ENCODE data around the gene CCDC71. TPM values are rescaled to one million over a fixed set of nuclear protein-coding genes. Genes with fewer than 3 reads are reported as not detected.

The CCDC71 gene
- total and polyA plus RNA-seq, 2 donors (not counting 1 experiment from before 2014, with no cell fraction given) = 15.6 to 30.0 TPM

DNA sequence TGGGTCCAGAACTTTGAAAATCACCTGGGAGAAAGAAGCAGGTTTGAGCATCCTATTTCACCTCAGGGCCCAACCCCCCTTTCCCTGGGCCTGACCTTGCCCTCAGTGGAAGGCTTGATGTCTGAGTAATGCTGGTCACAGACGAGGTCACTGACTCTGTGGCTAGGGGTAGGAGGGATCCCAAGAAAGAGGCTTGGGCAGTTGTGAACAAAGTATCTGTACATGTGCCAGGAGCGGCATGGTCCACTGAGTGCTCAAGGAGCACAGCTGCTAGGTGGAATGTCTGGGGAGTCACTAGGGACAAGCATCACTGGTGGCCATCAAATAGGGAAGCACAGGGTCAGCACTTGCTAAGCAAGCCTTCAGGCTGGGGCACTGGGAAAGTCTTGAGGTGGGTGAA lies 7.3 kb downstream of the CCDC71 start:
- ATAC-seq (ENCODE audit: low read depth) (no peak), DNase-seq (no peak)
- Mint-ChIP-seq H3K27me3 (no peaks in the 10 kb centered on the region), H3K9me3 (ENCODE audit: insufficient read depth) (no peaks in the 10 kb centered on the region), H3K4me3 (no peak overlapping the region), H3K27ac (no peak overlapping the region), H3K4me1 (peaks cover 4% of the 10 kb centered on the region)
- no peaks in the 10 kb centered on the region for H3K4me1 ChIP-seq (ENCODE audit: control insufficient read depth in 2 of 2, insufficient read depth in 2 of 2, low read length in 2 of 2)
- intact Hi-C loops (cut with micrococcal nuclease) = loop anchor here (2.0 kb wide), 1 partner anchor 66 kb away; no protein-coding TSS in a partner anchor
- WGBS (ENCODE audit: insufficient coverage) = 86% methylated on average over 2 of the region's 2 CpGs
- H3K27me3 ChIP-seq (replicated peaks in 1 of 4; ENCODE audit: control extremely low read depth in 1 of 4, control insufficient read depth in 3 of 4, insufficient read depth in 4 of 4, low read length in 3 of 4) = no peaks in the 10 kb centered on the region
- no peak overlapping the region for H3K4me2 ChIP-seq (replicated peaks; ENCODE audit: low read depth, low read length, poor library complexity, severe bottlenecking)
- H3K27ac ChIP-seq (ENCODE audit: low read length in 2 of 2) = no peak overlapping the region
- no peak overlapping the region for H2AFZ ChIP-seq (ENCODE audit: insufficient read depth, low read depth, low read length, poor library complexity, severe bottlenecking)
- no peaks in the 10 kb centered on the region for H3K9me3 ChIP-seq (ENCODE audit: control extremely low read depth in 1 of 3, control insufficient read depth in 2 of 3, insufficient read depth in 1 of 3, low read length in 2 of 3)
- no peaks in the 10 kb centered on the region for H3K79me2 ChIP-seq (ENCODE audit: control insufficient read depth, insufficient read depth, low read length)
- TF ChIP-seq, protein P1, sequence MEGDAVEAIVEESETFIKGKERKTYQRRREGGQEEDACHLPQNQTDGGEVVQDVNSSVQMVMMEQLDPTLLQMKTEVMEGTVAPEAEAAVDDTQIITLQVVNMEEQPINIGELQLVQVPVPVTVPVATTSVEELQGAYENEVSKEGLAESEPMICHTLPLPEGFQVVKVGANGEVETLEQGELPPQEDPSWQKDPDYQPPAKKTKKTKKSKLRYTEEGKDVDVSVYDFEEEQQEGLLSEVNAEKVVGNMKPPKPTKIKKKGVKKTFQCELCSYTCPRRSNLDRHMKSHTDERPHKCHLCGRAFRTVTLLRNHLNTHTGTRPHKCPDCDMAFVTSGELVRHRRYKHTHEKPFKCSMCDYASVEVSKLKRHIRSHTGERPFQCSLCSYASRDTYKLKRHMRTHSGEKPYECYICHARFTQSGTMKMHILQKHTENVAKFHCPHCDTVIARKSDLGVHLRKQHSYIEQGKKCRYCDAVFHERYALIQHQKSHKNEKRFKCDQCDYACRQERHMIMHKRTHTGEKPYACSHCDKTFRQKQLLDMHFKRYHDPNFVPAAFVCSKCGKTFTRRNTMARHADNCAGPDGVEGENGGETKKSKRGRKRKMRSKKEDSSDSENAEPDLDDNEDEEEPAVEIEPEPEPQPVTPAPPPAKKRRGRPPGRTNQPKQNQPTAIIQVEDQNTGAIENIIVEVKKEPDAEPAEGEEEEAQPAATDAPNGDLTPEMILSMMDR (IDR thresholded peaks at IDR 0.05) = no peak
- no peak for TF ChIP-seq EZH2 (IDR thresholded peaks at IDR 0.05; ENCODE audit: borderline replicate concordance, insufficient read depth, low read depth, low read length, poor library complexity, severe bottlenecking)
- H3K9ac ChIP-seq (ENCODE audit: low read length) = no peak overlapping the region
- CTCF ChIA-PET = interaction anchor here (0.6 to 6.1 kb wide), 5 partner anchors 12 to 439 kb away, joined by 3 to 69 read pairs (median 8); partner anchors contain the start of genes KLHDC8B, P4HTM and QRICH1
- peaks cover 0 to 21% of the 10 kb centered on the region in 2 experiments for H3K36me3 ChIP-seq (replicated peaks in 1 of 2; ENCODE audit: control extremely low read depth in 1 of 2, control insufficient read depth in 1 of 2, extremely low read depth in 1 of 2, insufficient read depth in 2 of 2, low read length in 1 of 2)
- POLR2A ChIA-PET = interaction anchor here (0.7 kb wide), 1 partner anchor 171 kb away, joined by 4 read pairs; no protein-coding TSS in a partner anchor
- peaks cover 10% of the 10 kb centered on the region for H4K20me1 ChIP-seq (ENCODE audit: control insufficient read depth, insufficient read depth, low read length, poor library complexity, severe bottlenecking)
- H3K4me3 ChIP-seq (ENCODE audit: control extremely low read depth in 1 of 5, extremely low read depth in 1 of 5, insufficient read depth in 1 of 5, low read depth in 2 of 5, low read length in 4 of 5) = no peak overlapping the region

DNA sequence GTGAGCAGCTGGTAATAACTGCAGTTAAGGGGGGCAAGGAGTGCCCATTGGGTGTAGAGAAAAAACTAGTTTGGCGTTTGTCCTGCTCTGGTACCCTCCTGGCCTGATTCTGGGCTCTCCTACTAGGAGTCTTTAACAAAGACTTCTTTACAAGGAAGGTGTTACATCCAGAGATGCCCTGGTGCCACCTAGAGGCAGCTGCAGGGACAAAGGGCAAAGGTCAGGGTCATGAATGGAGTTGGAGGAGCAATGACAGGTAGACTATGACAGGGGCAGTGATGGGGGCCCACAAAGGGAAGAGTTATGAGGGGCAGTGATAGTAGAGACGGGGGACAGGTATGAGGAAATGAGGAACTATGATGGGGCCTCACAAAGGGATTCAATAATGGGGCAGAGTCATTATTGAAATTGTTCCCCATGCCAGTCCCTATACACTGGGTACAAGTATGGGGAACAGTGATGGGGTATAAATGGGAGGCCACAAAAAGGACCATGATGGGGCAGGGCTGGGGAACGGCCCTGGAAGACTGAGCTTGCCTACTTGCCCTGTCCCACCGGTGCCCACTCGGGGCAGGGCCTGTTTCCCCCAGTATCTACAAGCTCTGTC lies 7.9 kb downstream of the CCDC71 start:
- no peak overlapping the region for H3K4me3 Mint-ChIP-seq
- ChIA-PET CTCF (interaction anchor here (0.6 to 6.1 kb wide), 7 partner anchors 12 to 438 kb away, joined by 3 to 69 read pairs (median 6); partner anchors contain the start of genes KLHDC8B, P4HTM and QRICH1), POLR2A (interaction anchor here (0.7 to 0.8 kb wide), 2 partner anchors 38 to 170 kb away, joined by 3 to 4 read pairs; partner anchors contain the start of gene USP19)
- peaks cover 0 to 15% of the 10 kb centered on the region in 2 experiments for H3K36me3 ChIP-seq (replicated peaks in 1 of 2; ENCODE audit: control extremely low read depth in 1 of 2, control insufficient read depth in 1 of 2, extremely low read depth in 1 of 2, insufficient read depth in 2 of 2, low read length in 1 of 2)
- no peaks in the 10 kb centered on the region for H3K9me3 Mint-ChIP-seq (ENCODE audit: insufficient read depth)
- no peak overlapping the region for H3K27ac Mint-ChIP-seq
- no peak overlapping the region for H2AFZ ChIP-seq (ENCODE audit: insufficient read depth, low read depth, low read length, poor library complexity, severe bottlenecking)
- ATAC-seq (ENCODE audit: low read depth) = peak; percentile 89
- intact Hi-C loops (cut with micrococcal nuclease) = loop anchor here (2.0 kb wide), 1 partner anchor 65 kb away; no protein-coding TSS in a partner anchor
- no peaks in the 10 kb centered on the region for H3K9me3 ChIP-seq (ENCODE audit: control extremely low read depth in 1 of 3, control insufficient read depth in 2 of 3, insufficient read depth in 1 of 3, low read length in 2 of 3)
- TF ChIP-seq EZH2 (IDR thresholded peaks at IDR 0.05; ENCODE audit: borderline replicate concordance, insufficient read depth, low read depth, low read length, poor library complexity, severe bottlenecking) = no peak
- TF ChIP-seq, protein P1 (IDR thresholded peaks at IDR 0.05) = peak; percentile 52
- no peak overlapping the region for H3K4me2 ChIP-seq (replicated peaks; ENCODE audit: low read depth, low read length, poor library complexity, severe bottlenecking)
- WGBS (ENCODE audit: insufficient coverage) = 78% methylated on average over 5 of the region's 5 CpGs
- DNase-seq = peak; percentile 69
- H4K20me1 ChIP-seq (ENCODE audit: control insufficient read depth, insufficient read depth, low read length, poor library complexity, severe bottlenecking) = peaks cover 9% of the 10 kb centered on the region
- H3K27ac ChIP-seq (ENCODE audit: low read length in 2 of 2) = peak overlapping the region in 1 of 2 donors; percentile 15
- no peak overlapping the region for H3K4me3 ChIP-seq (ENCODE audit: control extremely low read depth in 1 of 5, extremely low read depth in 1 of 5, insufficient read depth in 1 of 5, low read depth in 2 of 5, low read length in 4 of 5)
- peaks cover 4% of the 10 kb centered on the region for H3K4me1 Mint-ChIP-seq
- no peaks in the 10 kb centered on the region for H3K27me3 ChIP-seq (replicated peaks in 1 of 4; ENCODE audit: control extremely low read depth in 1 of 4, control insufficient read depth in 3 of 4, insufficient read depth in 4 of 4, low read length in 3 of 4)
- no peaks in the 10 kb centered on the region for H3K27me3 Mint-ChIP-seq
- no peak overlapping the region for H3K9ac ChIP-seq (ENCODE audit: low read length)
- H3K79me2 ChIP-seq (ENCODE audit: control insufficient read depth, insufficient read depth, low read length) = no peaks in the 10 kb centered on the region
- no peaks in the 10 kb centered on the region for H3K4me1 ChIP-seq (ENCODE audit: control insufficient read depth in 2 of 2, insufficient read depth in 2 of 2, low read length in 2 of 2)

Measured in B cell (primary cell).